ENCODE results near the gene IMPG2.

IMPG2 gene

GRCh38 chr3:101230618-101231017 lies 89.8 kb downstream of the IMPG2 start:
- no peak for DNase-seq

GRCh38 chr3:101229681-101230080 lies 90.7 kb downstream of the IMPG2 start:
- DNase-seq = no peak

- DNase-seq = no peak
These were observed 91.9 kb downstream of the IMPG2 start for GRCh38 chr3:101228441-101228840.

DNA sequence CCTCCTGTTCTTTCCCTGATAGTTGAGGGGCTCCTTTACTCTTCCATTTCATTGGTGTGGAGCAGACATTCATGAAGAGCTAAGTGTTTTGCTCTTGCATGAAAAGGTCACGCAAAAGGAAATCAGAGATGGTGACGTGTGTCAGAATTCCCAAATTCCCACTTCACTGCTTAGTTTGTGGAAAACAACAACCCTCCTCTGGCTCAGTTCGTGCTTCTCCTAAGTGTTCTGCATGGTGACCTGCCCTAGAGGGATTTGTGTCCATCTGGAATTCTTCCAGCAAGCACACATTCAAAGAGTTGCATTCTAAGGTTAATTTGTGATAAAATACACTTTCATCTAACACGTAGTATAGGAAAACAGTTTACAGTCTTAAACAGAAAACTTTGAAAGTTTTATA lies 95.6 kb downstream of the IMPG2 start:
- no peak for DNase-seq

DNA sequence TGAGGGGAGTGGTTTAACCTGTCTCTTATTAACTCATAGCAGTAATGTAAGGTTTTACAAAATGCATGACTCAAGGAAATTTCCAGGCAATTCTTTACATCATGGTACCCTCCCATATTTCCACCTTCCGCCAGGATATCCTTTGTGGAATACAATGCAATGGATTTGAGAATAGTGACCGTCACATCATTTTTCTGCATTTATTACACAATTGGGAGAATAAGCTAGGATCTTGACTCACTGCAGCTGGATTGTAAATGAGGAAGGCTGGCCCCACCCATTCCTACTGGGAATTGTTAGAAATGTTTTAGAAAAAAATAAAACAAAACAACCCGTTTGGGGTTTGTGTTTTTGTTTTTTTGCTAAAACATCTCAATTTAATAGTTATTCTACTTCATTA lies 97.4 kb downstream of the IMPG2 start:
- DNase-seq = no peak

GRCh38 chr3:101219842-101220560 lies 100.4 kb downstream of the IMPG2 start:
- no peak for DNase-seq

- DNase-seq = no peak
These were observed 102.7 kb downstream of the IMPG2 start for GRCh38 chr3:101217472-101218245.

DNA sequence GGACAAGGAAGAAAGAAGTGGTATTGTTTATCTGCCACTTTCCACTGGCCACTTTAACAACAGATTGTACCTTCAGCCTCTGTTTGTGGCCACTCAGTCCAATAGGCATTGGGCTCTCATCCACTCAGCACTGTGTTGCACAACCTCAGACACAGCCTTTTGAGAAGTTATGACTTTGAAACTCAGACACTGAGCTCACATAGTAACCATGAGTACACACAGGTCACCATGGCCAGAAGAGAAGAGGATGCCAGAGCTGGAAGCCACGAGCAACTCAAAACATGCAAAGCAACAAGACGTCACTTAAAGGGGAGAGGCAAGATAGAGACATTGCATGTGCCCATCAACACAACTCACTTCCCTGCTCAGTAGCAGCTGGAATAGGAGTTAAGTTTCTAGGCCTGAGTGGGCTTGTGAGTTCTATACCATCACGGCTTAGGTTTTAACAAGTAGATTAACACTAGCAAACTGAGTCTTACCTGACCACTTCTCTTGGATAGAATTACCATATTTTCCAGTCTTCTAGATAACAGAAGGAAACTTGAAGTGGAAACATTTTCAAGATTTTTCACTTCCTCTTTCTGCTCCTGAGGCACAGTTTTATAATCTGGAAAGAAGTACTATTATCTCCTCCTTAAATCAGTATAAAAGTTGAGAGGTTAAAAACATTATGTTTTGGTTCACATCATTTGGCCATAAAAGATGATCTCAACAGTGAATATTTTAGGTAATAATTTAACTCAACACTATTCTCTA lies 103.5 kb downstream of the IMPG2 start:
- no peak for DNase-seq

- no peak for DNase-seq
These were observed 107.6 kb downstream of the IMPG2 start for GRCh38 chr3:101212730-101213129.

GRCh38 chr3:101204246-101204645 lies 116.1 kb downstream of the IMPG2 start:
- no peak for DNase-seq

GRCh38 chr3:101203411-101203810 lies 117.0 kb downstream of the IMPG2 start:
- no peak for DNase-seq

GRCh38 chr3:101202640-101203039 lies 117.7 kb downstream of the IMPG2 start:
- DNase-seq = no peak

DNA sequence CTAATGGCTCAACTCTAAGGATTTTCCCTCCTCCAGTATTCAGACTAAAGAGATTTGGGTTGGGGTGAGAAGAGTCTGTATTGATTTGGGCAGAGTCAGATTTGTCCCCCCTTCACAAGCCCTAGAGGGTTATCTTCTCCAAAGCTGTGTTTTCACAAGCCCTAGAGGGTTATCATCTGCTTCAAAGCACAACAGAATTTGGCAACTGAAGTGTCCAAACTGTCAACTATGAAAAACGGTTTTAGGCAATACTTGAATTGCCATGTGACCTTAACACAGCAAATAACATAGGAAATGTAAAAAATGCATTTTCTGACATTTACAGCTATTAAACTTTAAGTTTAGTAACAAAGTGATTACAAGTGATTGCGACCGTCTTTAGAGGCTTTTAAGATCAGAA lies 119.9 kb downstream of the IMPG2 start:
- no peak for DNase-seq

DNA sequence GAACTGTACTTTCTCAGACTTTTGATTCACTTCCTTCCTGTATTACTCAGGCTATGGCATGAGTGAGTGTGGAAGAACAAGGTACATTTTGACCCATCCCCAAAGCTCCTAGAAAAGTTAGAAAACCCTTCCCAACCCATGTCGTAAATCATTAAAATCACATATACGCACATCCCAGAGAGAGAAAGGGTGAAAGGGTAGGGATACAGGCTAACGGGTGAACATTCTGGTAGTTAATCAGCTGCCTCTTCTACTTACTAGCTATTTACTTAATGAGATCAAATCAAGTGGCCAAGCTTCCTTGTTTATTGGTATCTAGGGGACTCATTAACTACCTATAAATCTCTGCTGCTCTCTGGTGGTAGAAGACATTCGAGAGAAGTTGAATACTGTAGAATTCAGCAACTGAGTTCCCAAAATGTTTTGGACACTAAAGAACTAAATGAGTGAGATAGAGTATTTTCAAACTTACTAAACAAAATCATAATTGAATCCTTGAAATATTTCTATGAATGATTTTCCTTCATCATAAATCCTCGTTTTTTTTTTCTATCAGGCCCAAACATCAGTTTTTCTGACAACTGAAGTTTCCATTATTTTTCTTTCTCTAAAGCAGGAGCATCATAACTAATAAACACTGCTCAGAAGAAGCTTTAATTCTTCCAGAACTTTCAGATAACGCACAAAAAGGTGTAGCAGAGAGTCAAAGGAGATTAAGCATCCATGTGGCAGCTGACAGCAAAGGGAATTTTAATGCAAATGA lies 124.2 kb downstream of the IMPG2 start:
- DNase-seq = no peak

DNA sequence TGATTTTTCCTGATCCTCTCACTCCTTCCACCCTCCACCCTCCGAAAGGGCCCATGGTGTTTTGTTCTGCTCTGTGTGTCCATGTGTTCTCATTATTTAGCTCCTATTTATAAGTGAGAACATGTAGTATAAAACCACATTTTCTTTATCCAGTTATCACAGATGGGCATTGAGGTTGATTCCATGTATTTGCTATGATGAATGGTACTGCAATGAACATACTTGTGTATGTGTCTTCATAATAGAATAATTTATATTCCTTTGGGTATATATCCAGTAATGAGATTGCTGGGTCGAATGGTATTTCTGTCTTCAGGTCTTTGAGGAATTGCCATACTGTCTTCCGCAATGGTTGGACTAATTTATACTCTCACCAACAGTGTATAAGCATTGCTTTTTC lies 126.0 kb downstream of the IMPG2 start:
- DNase-seq = no peak

DNA sequence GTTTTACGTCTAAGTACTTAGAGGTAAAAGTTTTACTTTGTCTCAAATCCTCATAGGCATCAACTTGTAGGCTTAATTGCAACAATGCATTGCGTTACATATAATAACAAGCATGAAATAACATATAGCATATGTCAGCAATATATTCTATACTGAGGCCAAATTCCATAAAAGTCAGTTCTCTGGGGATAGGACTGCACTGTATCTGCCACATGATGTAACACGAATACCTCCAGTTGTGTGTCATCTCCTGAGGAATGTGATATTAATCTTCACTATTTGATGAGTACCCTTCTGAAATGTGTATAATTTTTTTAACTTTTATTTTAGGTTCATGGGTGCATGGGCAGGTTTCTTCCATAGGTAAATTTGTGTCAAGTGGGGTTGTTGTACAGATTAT lies 126.4 kb downstream of the IMPG2 start:
- DNase-seq = no peak

- DNase-seq = no peak
These were observed 130.6 kb downstream of the IMPG2 start for GRCh38 chr3:101189796-101190195.

GRCh38 chr3:101189176-101189575 lies 131.2 kb downstream of the IMPG2 start:
- DNase-seq = no peak

DNA sequence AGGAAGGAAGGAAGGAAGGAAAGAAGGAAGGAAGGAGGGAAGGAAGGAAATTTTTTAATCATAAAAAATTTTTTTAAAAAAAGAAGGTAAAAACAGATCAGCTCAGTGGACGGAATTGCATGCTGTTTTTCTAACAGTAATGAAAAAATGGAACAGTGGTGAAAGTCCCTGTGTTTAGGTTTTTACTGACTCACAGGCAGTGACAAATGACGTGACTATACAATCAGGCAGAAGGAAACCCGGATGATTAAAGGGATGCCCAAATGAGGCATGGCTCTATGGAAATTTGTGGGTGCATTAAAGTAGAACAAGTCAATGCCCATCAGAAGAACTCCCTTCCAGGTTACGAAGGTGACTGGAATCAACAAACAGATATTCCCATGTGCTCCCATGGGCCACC lies 135.0 kb downstream of the IMPG2 start:
- DNase-seq = no peak

- DNase-seq = no peak
These were observed 136.3 kb downstream of the IMPG2 start for GRCh38 chr3:101184111-101184510.

GRCh38 chr3:101183151-101183550 lies 137.2 kb downstream of the IMPG2 start:
- DNase-seq = no peak

DNA sequence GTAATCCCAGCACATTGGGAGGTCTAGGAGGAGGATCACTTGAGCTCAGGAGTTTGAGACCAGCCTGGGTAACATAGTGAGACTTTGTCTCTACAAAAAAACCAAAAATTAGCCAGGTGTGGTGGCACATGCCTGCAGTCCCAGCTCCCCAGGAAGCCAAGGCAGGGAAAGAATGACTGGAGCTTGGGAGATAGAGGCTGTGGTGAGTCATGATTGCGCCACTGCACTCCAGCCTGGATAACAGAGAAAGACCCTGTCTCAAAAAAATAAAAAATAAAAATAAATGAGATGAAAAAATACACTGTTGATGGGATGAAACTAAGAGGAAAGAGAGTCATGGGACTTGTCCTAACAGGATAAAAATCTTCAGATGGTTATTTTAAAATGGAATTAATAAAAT lies 137.6 kb downstream of the IMPG2 start:
- no peak for DNase-seq

DNA sequence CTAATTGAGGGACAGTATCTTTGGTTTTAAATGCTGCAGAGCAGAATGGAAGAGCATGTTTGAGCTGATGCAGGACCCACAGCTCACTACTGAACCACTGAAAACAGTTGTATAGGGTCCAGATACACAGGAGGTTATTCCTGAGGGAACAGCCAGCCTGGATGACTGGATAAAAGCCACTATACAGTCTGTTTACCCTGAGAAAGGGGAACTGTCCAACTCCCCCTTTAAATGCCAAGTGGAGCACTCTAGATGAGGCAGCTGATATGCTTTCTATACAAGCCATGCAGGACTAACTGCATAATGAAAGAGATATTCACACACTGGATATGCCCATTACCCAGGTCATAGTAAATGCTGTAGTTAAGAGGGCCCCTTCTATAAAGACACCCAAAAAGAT lies 138.6 kb downstream of the IMPG2 start:
- DNase-seq = no peak
